ENCODE measurements around the gene RARA.

- no peak for TF ChIP-seq SMC3 (conservative IDR thresholded peaks at IDR 0.05; ENCODE audit: poor library complexity)
- TF ChIP-seq, protein P1, sequence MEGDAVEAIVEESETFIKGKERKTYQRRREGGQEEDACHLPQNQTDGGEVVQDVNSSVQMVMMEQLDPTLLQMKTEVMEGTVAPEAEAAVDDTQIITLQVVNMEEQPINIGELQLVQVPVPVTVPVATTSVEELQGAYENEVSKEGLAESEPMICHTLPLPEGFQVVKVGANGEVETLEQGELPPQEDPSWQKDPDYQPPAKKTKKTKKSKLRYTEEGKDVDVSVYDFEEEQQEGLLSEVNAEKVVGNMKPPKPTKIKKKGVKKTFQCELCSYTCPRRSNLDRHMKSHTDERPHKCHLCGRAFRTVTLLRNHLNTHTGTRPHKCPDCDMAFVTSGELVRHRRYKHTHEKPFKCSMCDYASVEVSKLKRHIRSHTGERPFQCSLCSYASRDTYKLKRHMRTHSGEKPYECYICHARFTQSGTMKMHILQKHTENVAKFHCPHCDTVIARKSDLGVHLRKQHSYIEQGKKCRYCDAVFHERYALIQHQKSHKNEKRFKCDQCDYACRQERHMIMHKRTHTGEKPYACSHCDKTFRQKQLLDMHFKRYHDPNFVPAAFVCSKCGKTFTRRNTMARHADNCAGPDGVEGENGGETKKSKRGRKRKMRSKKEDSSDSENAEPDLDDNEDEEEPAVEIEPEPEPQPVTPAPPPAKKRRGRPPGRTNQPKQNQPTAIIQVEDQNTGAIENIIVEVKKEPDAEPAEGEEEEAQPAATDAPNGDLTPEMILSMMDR (IDR thresholded peaks at IDR 0.05; ENCODE audit: poor library complexity, severe bottlenecking): no peak
- TF ChIP-seq TAF1 (IDR thresholded peaks at IDR 0.05; ENCODE audit: low read depth): no peak
- TF ChIP-seq EZH2 (IDR thresholded peaks at IDR 0.05; ENCODE audit: borderline replicate concordance, insufficient read depth, low read length, poor library complexity, severe bottlenecking): no peak
- TF ChIP-seq RAD21 (conservative IDR thresholded peaks at IDR 0.05): no peak
- TF ChIP-seq REST (IDR thresholded peaks at IDR 0.05; ENCODE audit: borderline replicate concordance): no peak
- TF ChIP-seq EP300 (conservative IDR thresholded peaks at IDR 0.05; ENCODE audit: poor library complexity, severe bottlenecking): no peak
Observed at GRCh38 chr17:40352237-40352778, 43.3 kb downstream of the RARA start.
